ENCODE results near the gene TMEM139. TPM values are rescaled to one million over a fixed set of nuclear protein-coding genes. Genes with fewer than 3 reads are reported as not detected.

Gene TMEM139
- total and polyA plus RNA-seq, 10 of the 15 experiments (the other 5 are each of a cell fraction or from before 2014, with no cell fraction given): 0.31 TPM; not detected in 9

GRCh38 chr7:143322760-143323633 is 38.2 kb downstream of the TMEM139 start:
- ATAC-seq (no peak), DNase-seq (ENCODE audit: low read depth, low spot score) (no peak), FAIRE-seq (no peak)
- no TSS peak for BruUV-seq (replicated peaks)
- H3K79me2 ChIP-seq (ENCODE audit: control insufficient read depth, insufficient read depth, low read length): no peaks in the 10 kb centered on the region
- WGBS (ENCODE audit: insufficient coverage, insufficient replicate concordance, low lambda C conversion rate, missing lambda C conversion rate): 63% methylated on average over 21 of the region's 23 CpGs
- H3K9ac ChIP-seq (ENCODE audit: control insufficient read depth, insufficient read depth, low read length): no peak overlapping the region
- no peak overlapping the region for H3K27ac ChIP-seq (ENCODE audit: control insufficient read depth, insufficient read depth)
- no peak overlapping the region for H3K4me3 ChIP-seq
- H3K27me3 ChIP-seq (replicated peaks in 1 of 2; ENCODE audit: control insufficient read depth in 2 of 2, insufficient read depth in 2 of 2, low read length in 1 of 2): no peaks in the 10 kb centered on the region
- H3K36me3 ChIP-seq (ENCODE audit: control insufficient read depth in 2 of 2, insufficient read depth in 2 of 2, low read length in 1 of 2): no peaks in the 10 kb centered on the region
- ChIA-PET CTCF (no interaction called here), SMC1A (ENCODE audit: uncharacterized antibody, unreplicated experiment) (interaction anchor here (1.1 kb wide), 1 partner anchor 94 kb away, joined by 3 read pairs; no protein-coding TSS in a partner anchor), POLR2A (no interaction called here), RAD21 (ENCODE audit: unreplicated experiment) (no interaction called here)
- peaks cover 10% of the 10 kb centered on the region; the same call in 1 of the 2 replicates for H3K4me1 ChIP-seq (ENCODE audit: control insufficient read depth, insufficient read depth, low read length)
- H4K20me1 ChIP-seq (ENCODE audit: control insufficient read depth, insufficient read depth): no peaks in the 10 kb centered on the region
- H2AFZ ChIP-seq (ENCODE audit: control insufficient read depth, low read depth, low read length): no peak overlapping the region
- TF ChIP-seq HCFC1 (IDR thresholded peaks at IDR 0.05; ENCODE audit: low read length) (no peak), TARDBP (IDR thresholded peaks at IDR 0.05; ENCODE audit: borderline replicate concordance) (no peak), ATF2 (IDR thresholded peaks at IDR 0.05; ENCODE audit: low read length) (no peak), KLF5 (IDR thresholded peaks at IDR 0.05; ENCODE audit: partially characterized antibody) (no peak)
- TF ChIP-seq, protein P1, sequence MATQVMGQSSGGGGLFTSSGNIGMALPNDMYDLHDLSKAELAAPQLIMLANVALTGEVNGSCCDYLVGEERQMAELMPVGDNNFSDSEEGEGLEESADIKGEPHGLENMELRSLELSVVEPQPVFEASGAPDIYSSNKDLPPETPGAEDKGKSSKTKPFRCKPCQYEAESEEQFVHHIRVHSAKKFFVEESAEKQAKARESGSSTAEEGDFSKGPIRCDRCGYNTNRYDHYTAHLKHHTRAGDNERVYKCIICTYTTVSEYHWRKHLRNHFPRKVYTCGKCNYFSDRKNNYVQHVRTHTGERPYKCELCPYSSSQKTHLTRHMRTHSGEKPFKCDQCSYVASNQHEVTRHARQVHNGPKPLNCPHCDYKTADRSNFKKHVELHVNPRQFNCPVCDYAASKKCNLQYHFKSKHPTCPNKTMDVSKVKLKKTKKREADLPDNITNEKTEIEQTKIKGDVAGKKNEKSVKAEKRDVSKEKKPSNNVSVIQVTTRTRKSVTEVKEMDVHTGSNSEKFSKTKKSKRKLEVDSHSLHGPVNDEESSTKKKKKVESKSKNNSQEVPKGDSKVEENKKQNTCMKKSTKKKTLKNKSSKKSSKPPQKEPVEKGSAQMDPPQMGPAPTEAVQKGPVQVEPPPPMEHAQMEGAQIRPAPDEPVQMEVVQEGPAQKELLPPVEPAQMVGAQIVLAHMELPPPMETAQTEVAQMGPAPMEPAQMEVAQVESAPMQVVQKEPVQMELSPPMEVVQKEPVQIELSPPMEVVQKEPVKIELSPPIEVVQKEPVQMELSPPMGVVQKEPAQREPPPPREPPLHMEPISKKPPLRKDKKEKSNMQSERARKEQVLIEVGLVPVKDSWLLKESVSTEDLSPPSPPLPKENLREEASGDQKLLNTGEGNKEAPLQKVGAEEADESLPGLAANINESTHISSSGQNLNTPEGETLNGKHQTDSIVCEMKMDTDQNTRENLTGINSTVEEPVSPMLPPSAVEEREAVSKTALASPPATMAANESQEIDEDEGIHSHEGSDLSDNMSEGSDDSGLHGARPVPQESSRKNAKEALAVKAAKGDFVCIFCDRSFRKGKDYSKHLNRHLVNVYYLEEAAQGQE (IDR thresholded peaks at IDR 0.05; ENCODE audit: low read depth, low read length): no peak
- no peaks in the 10 kb centered on the region for H3K9me3 ChIP-seq (replicated peaks; ENCODE audit: control insufficient read depth, insufficient read depth, low read length)
- H3K4me2 ChIP-seq (ENCODE audit: control insufficient read depth, insufficient read depth): no peak overlapping the region
- intact Hi-C loops (cut with micrococcal nuclease; ENCODE audit: unreplicated experiment) (no loop called here), in situ Hi-C loops (cut with MboI) (no loop called here)

All from GM12878 (cell line).